PC-9 (cell line): Measurements from ENCODE around the gene PDGFD.

Experiments used
- CTCF ChIP-seq: fragments of 200-600 bp; sonication (generic); conservative IDR thresholded peaks from 2 replicates; pipeline ENCODE4 v1.6.1; 2017; ENCODE audit warnings: mixed run types, antibody characterized with exemption, mild to moderate bottlenecking, moderate library complexity
- EZH2 ChIP-seq: fragments of 200-600 bp; sonication (generic); IDR thresholded peaks from 2 replicates; pipeline ENCODE4 v1.8.0; 2017; ENCODE audit warnings: antibody characterized with exemption, low read depth

GRCh38 chr11:104104201-104104600, 59.7 kb downstream of the PDGFD start:
- TF ChIP-seq EZH2 (no peak), CTCF (no peak)
